OCI-LY7 (cell line): ENCODE measurements around the gene IZUMO4. TPM values are rescaled to one million over a fixed set of nuclear protein-coding genes. Genes with fewer than 3 reads are reported as not detected.

Experiments
- BruUV-seq: library from RNA; stranded (reverse); fragments of 400-500 nt; replicated peaks from 2 replicates; lab custom pipeline; 2021; lab: Mats Ljungman, UMichigan
- CTCF ChIA-PET: fragments of 300-600 bp; sonication (Branson Sonifier 250); formaldehyde crosslinking; loops from one replicate; lab custom pipeline; 2022; ENCODE audit warnings: antibody characterized with exemption; ENCODE audit not compliant: unreplicated experiment; lab: Charles Lee
- POLR2A ChIA-PET: fragments of 300-600 bp; sonication (Branson Sonifier 250); formaldehyde crosslinking; loops from one replicate; lab custom pipeline; 2022; ENCODE audit warnings: antibody characterized with exemption; lab: Charles Lee
- DNase-seq: peaks from one replicate; pipeline ENCODE4 v3.0.0-alpha.2; 2015; ENCODE audit warnings: low spot score
- H2AFZ ChIP-seq: fragments of 200-600 bp; sonication (generic), shearing (Covaris generic); 2 replicates; pipeline ENCODE4 v1.6.1; 2014; ENCODE audit warnings: mild to moderate bottlenecking, antibody characterized with exemption, low read length, moderate library complexity
- H3K27ac ChIP-seq: fragments of 200-600 bp; sonication (generic); 2 replicates; pipeline ENCODE4 v1.5.1; 2014; ENCODE audit warnings: mixed run types, low read depth, mild to moderate bottlenecking, moderate library complexity, low read length, inconsistent platforms; ENCODE audit not compliant: poor library complexity, severe bottlenecking
- H3K36me3 ChIP-seq: fragments of 200-600 bp; sonication (generic); 2 replicates; pipeline ENCODE4 v1.6.1; 2014; ENCODE audit warnings: mild to moderate bottlenecking, antibody characterized with exemption, low read length, moderate library complexity, mixed read lengths; ENCODE audit not compliant: insufficient read depth
- H3K4me1 ChIP-seq: fragments of 200-600 bp; sonication (generic); 2 replicates; pipeline ENCODE4 v1.5.1; 2014; ENCODE audit warnings: mild to moderate bottlenecking, low read length; ENCODE audit not compliant: insufficient read depth, poor library complexity, severe bottlenecking
- H3K4me2 ChIP-seq: fragments of 200-600 bp; sonication (generic); 2 replicates; pipeline ENCODE4 v1.6.1; 2014; ENCODE audit warnings: mild to moderate bottlenecking, low read length
- H3K4me3 ChIP-seq: fragments of 200-600 bp; sonication (generic); 2 replicates; pipeline ENCODE4 v1.5.1; 2014; ENCODE audit warnings: mild to moderate bottlenecking, low read depth, low read length; ENCODE audit not compliant: poor library complexity, severe bottlenecking
- H3K79me2 ChIP-seq: fragments of 200-600 bp; sonication (generic); 2 replicates; pipeline ENCODE4 v1.6.1; 2016; ENCODE audit warnings: low read depth, mild to moderate bottlenecking, low read length, moderate library complexity, mixed read lengths; ENCODE audit not compliant: insufficient read depth
- H3K9me2 ChIP-seq: fragments of 200-600 bp; sonication (generic); 2 replicates; pipeline ENCODE4 v1.6.1; 2016; ENCODE audit warnings: mild to moderate bottlenecking, low read length, mixed read lengths; ENCODE audit not compliant: insufficient read depth
- H3K9me3 ChIP-seq: fragments of 200-600 bp; sonication (generic); 2 replicates; pipeline ENCODE4 v1.6.1; 2014; ENCODE audit warnings: mild to moderate bottlenecking, mixed run types, low read length, mixed read lengths
- H4K20me1 ChIP-seq: fragments of 200-600 bp; sonication (generic); 2 replicates; pipeline ENCODE4 v1.6.1; 2014; ENCODE audit warnings: mild to moderate bottlenecking, antibody characterized with exemption, low read length, moderate library complexity, mixed read lengths; ENCODE audit not compliant: insufficient read depth
- CTCF ChIP-seq: fragments of 200-600 bp; sonication (generic); conservative IDR thresholded peaks from 2 replicates; pipeline ENCODE4 v1.5.1; 2014; ENCODE audit warnings: mild to moderate bottlenecking, antibody characterized with exemption, low read length, moderate library complexity, mixed read lengths
- EZH2phosphoT487 ChIP-seq: fragments of 200-600 bp; sonication (generic); IDR thresholded peaks from 2 replicates; pipeline ENCODE4 v1.6.1; 2018; ENCODE audit warnings: low read depth, borderline replicate concordance, mild to moderate bottlenecking, mixed run types, antibody characterized with exemption, low read length, moderate library complexity, mixed read lengths
- intact Hi-C: fragments of 100-400 bp; cut with micrococcal nuclease; formaldehyde crosslinking; loops from one replicate; pipeline ENCODE4 v1.10.0; 2022; ENCODE audit not compliant: unreplicated experiment
- total RNA-seq, 2 experiments: library from RNA; depleted of rRNA in 1 of 2; stranded (reverse); fragments of >200 nt in 1 of 2; shearing (Covaris generic) in 1 of 2; gene quantifications; 2 replicates each; pipeline ENCODE4 v1.2.3, GENCODE V29; 2014 to 2022

IZUMO4 gene
- total RNA-seq, 2 experiments from 2014 or later, result 7.3 to 12.9 TPM

DNA sequence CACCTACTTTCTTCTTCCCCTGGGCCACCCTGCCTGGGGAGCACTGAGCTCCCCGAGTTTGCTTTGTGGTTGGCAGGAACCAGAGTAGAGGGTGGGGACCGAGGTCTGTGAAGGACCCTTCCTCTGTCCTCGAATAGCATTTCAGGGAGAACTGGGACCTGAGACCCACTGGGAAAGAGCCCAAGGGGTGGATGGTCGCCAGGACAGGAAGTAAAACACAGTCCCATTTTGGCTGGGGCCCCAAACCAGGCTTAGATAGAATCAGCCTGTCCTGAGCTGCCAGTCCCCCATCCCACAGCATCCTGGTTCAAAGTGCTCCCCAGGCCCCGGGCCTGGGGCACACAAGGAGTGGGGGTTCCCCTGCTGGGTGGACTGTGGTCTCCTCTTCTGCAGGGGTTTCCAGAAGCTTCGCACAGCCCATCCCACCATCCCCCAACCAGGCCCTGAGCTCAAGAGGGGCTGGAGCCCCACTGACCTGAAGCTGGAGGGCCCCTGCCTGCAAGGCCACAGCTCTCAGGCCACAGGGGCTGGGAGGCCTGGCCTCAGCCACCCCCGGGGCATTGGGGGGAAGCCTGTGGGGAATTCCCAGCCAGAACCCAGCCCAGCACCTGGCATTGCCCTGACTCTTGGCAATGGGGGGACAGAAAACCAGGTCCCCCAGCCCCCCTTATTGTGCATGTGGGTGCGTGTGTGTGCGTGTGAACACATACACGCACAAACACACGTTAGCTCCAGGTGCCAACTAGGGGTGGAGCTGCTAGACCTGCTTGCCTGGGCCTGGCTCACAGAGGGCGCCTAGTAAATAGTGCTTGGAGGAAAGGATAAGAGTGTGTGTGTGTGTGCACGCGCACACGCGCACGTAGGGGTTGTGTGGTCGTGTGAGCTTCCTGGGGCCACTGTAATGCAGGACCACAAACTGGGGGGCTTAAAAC is 44.7 kb upstream of the IZUMO4 start:
- Histone ChIP-seq H4K20me1 (0 out of 2 replicates have a peak, but pooled peaks cover 6% of the 10 kb centered on the region), H3K79me2 (peaks cover 30% of the 10 kb centered on the region), H3K36me3 (peaks cover 22% of the 10 kb centered on the region; the same call in 1 of the 2 replicates), H3K27ac (peak overlapping the region; percentile 70), H3K4me3 (peak overlapping the region; percentile 58), H3K4me1 (peaks cover 66% of the 10 kb centered on the region), H3K9me3 (no peaks in the 10 kb centered on the region), H2AFZ (peak overlapping the region; percentile 56), H3K4me2 (peak overlapping the region; percentile 69), H3K9me2 (no peaks in the 10 kb centered on the region)
- BruUV-seq, result no TSS peak
- POLR2A ChIA-PET, result interaction anchor here (0.7 to 1.7 kb wide), 10 partner anchors 9 to 155 kb away, joined by 3 to 10 read pairs (median 4); no protein-coding TSS in a partner anchor
- CTCF ChIA-PET, result interaction anchor here (0.9 kb wide), 1 partner anchor 17 kb away, joined by 5 read pairs; no protein-coding TSS in a partner anchor
- DNase-seq, result peak; percentile 63
- no peak; the same call in 1 of the 2 replicates for TF ChIP-seq CTCF
- TF ChIP-seq EZH2phosphoT487, result no peak
- intact Hi-C loops, result loop anchor here (2.0 kb wide), 2 partner anchors 35 to 43 kb away; no protein-coding TSS in a partner anchor

DNA sequence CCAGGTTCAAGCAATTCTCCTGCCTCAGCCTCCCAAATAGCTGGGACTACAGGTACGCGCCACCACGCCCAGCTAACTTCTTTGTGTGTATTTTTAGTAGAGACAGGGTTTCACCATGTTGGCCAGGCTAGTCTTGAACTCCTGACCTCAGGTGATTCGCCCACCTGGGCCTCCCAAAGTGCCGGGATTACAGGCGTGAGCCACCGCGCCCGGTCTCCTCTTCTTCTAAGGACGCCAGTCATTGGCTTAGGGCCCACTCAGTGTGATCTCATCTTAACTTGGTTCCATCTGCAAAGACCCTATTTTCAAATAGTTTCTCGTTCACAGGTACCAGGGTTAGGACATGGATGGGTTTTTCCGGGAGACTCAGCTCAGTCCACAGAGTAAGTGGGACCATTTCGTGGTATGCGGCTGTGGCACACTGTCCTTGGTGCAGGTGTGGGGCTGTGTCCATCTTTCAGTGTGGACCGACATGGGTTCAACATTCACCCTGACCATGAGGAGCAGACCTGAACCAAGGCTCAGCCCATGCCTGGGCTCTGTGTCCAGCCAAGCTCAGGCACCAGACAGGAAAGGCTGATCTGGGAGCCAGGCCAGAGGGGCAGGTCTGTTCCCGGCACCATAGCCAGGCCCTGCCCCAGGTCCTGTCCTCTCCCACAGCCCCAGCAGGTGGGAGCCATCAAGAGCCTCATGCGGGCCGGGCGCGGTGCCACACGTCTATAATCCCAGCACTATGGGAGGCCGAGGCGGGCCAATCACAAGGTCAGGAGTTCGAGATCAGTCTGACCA is 42.9 kb upstream of the IZUMO4 start:
- Histone ChIP-seq H3K9me3 (no peaks in the 10 kb centered on the region), H4K20me1 (0 out of 2 replicates have a peak, but pooled peaks cover 6% of the 10 kb centered on the region), H3K4me3 (no peak overlapping the region), H3K27ac (no peak overlapping the region), H3K4me1 (peaks cover 71% of the 10 kb centered on the region), H3K9me2 (no peaks in the 10 kb centered on the region), H3K79me2 (peaks cover 20% of the 10 kb centered on the region), H3K4me2 (no peak overlapping the region), H2AFZ (no peak overlapping the region), H3K36me3 (peaks cover 6% of the 10 kb centered on the region; the same call in 1 of the 2 replicates)
- intact Hi-C loops, result no loop called here
- no peak for DNase-seq
- CTCF ChIA-PET, result no interaction called here
- POLR2A ChIA-PET, result no interaction called here
- TF ChIP-seq EZH2phosphoT487, result no peak
- no peak for TF ChIP-seq CTCF
- BruUV-seq, result no TSS peak
